AG09309 (cell line): Measurements from ENCODE around the gene ARIH2.

ENCODE experiments used
- DNase-seq: peaks from one replicate; pipeline ENCODE4 v3.0.0-alpha.2; 2010; ENCODE audit warnings: low read depth
- H3K4me3 ChIP-seq: 2 replicates; pipeline ENCODE4 v1.5.1; 2011; ENCODE audit warnings: mild to moderate bottlenecking, low read depth, low read length, moderate library complexity; ENCODE audit not compliant: control insufficient read depth
- CTCF ChIP-seq: IDR thresholded peaks from 2 replicates; pipeline ENCODE4 v1.5.1; 2011; ENCODE audit warnings: mild to moderate bottlenecking, low read depth, low read length, inconsistent platforms; ENCODE audit not compliant: insufficient read depth, control insufficient read depth; ENCODE audit errors: missing control alignments

ARIH2 gene

DNA sequence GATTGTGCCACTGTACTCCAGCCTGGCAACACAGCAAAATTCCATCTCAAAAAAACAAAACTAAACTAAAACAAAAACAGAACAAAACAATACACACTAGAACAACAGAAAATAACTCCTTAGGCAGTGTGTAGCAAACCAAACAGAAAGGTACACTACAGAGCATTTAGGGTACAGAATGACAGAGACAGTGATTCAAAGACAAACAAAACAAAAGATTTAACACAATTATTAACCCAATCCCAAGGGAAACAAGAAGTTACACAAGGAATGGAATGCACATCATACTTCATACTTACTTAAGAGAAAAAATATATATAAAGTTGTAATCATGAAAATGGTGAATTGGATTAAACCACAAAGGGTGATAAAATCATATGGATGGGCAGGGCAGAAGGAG lies 32.9 kb upstream of the ARIH2 start:
- H3K4me3 ChIP-seq = no peak overlapping the region
- DNase-seq = no peak
- no peak for TF ChIP-seq CTCF

- H3K4me3 ChIP-seq = no peak overlapping the region
- TF ChIP-seq CTCF = no peak
- no peak for DNase-seq
Measured at GRCh38 chr3:48891606-48892005, 27.0 kb upstream of the ARIH2 start.

DNA sequence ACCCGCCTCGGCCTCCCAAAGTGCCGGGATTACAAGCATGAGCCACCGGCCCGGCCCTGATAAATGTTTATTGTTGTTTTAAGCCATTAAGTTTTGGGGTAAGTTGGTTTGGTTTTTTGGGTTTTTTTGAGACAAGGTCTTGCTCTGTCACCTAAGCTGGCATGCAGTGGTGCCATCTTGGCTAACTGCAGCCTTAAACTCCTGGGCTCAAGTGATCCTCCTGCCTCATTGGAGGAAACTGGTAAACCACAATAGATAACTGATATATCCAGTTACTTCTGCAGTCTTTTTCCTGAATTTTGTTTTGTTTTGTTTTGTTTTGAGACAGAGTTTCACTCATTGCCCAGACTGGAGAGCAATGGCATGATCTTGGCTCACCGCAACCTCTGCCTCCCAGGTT lies 24.1 kb upstream of the ARIH2 start:
- DNase-seq = no peak
- no peak for TF ChIP-seq CTCF
- no peak overlapping the region for H3K4me3 ChIP-seq

- no peak for DNase-seq
- no peak overlapping the region for H3K4me3 ChIP-seq
- TF ChIP-seq CTCF = no peak
Measured at GRCh38 chr3:48896936-48897335, 21.7 kb upstream of the ARIH2 start.

- no peak for DNase-seq
- H3K4me3 ChIP-seq = peak overlapping the region; percentile 85
- no peak for TF ChIP-seq CTCF
Measured at GRCh38 chr3:48897460-48898376, 20.9 kb upstream of the ARIH2 start.

DNA sequence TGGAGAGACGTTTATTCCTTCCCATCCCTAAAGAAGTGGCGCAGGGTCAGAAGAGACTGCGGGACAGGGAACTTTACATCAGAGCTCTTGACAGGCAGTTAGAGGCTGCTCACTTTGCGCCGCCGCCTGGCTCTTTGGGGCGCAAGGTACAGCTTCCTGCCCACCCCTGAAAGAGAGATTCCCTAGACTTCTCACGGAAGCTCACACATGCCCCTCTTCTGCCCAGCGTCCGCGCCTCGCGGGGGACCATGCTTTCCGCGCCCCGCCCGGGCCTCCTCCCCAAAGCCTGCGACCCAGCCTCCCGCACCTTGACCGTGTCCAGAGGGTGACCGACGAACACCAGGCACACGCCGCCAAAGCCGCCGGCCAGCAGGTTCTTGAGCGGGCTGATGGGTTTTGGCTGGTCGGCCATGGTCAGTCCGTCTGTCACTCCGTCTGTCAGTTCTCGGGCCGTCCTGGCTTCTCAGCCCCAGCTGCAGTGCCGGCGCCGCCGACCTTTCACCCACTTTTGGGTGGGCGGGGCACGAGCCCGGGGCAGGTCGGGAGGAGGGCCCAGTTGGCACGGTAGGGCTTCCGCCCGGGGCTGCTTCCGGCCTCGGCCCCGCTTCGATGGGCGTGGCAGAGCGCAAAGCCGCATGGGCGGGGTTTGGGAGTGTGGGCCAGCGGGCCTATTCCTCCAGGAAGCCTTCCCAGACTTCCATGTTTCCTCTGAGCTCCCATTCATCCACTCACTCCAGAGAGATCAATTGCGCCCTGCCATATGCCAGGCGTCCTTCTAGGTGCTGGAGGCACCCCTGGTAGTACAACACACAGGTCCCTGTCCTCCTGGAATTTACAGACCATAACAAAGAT lies 20.0 kb upstream of the ARIH2 start, which contains the start of gene SLC25A20:
SLC25A20 (minus strand) TSS at position 500 of the 852 bp plus-strand sequence; CDS start at position 412, 88 bp downstream.
- H3K4me3 ChIP-seq = peak within 1 kb of the TSS; percentile 85
- peak; percentile 24 for DNase-seq

More for the DNA sequence above, 20.0 kb upstream of the ARIH2 start, which contains the start of gene SLC25A20:
- TF ChIP-seq CTCF = no peak
